Stimulated activated CD4-positive, alpha-beta T cell treated with anti-CD3 and anti-CD28 coated beads, Interleukin-2, amount 100 ng/mL, for 48 hours (primary cell): ENCODE data around the gene KCNJ18.
"Not testable (repeated sequence)": the region's sequence is repeated elsewhere in the genome, so short reads cannot be mapped to it uniquely, and the experiment has no call there.

ENCODE experiments used
- DNase-seq, 2 donors: peaks; one replicate each; pipeline ENCODE4 v3.0.0-alpha.2; 2020

The KCNJ18 gene

GRCh38 chr17:21705021-21705601 lies 12.8 kb downstream of the KCNJ18 start:
- DNase-seq: no peak

GRCh38 chr17:21705746-21706145 lies 13.4 kb downstream of the KCNJ18 start:
- not testable (repeated sequence) for DNase-seq

DNA sequence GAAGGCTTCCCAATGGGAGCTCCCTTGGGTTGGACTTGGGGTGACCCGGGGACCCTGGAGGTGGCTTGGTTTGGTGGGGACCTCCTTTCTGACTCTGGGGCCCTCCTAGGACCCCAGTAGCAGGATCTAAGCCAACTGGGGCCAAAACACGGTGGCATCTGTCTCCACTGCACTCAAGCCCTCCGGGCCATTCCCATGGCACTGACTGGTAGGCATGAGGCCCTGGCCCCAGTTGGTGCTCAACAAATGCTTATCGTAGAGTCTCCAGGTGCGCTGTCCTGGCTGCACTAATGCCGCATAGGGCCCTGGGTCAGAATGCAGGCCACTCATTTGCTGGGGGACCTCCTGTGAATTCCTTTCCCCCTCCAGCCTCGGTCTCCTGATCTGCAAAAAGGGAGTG lies 14.2 kb downstream of the KCNJ18 start:
- not testable (repeated sequence) for DNase-seq

GRCh38 chr17:21707131-21707530 lies 14.8 kb downstream of the KCNJ18 start:
- DNase-seq: not testable (repeated sequence)

DNA sequence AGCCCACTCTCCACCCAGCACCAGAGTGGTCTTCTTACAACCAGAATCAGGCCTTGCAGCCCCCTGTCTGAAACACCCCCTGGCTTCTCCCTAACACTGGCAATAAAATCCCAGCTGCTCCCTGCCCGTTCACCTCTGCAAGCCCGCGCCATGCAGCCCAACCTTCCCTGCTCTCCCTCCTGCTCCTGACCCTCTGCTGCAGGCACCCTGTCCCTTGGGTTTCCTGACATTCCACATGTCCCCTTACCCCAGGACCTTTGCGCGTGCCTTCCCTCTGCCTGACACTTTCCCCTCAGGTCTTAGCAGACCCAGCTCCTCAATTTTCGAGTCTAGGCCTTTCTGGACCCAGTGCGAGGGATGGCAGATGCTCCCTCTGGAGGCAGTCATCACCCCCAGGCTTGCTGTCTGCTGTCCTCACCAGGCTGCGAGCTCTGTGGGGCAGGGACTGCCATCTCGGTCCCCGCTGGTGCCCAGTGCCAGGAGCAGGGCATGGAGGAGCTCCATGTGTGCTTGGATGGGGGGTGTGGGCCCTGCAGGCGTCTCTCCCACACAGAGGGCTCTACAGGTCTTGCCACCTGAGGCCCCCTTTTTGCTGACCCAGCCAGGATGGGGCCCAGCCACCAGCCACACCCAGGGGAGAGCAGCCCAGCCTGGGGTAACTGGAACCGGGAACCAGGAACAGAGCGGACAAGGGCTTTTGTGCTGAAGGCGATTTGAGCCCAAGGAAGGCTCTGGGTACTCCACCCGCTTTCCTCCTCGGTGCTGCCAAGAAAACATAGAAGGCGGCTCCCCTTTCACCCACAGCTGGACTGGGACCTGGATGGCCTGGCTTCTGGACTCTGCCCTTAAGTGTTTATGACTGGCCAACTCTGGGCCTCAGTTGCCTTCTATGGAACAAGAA lies 15.6 kb downstream of the KCNJ18 start:
- not testable (repeated sequence) for DNase-seq

- DNase-seq: not testable (repeated sequence)
Observed at GRCh38 chr17:21708612-21709535, 16.6 kb downstream of the KCNJ18 start.

- DNase-seq: not testable (repeated sequence)
Observed at GRCh38 chr17:21709994-21710393, 17.7 kb downstream of the KCNJ18 start.

- DNase-seq: not testable (repeated sequence)
Observed at GRCh38 chr17:21710486-21710885, 18.2 kb downstream of the KCNJ18 start.

GRCh38 chr17:21711182-21711581 lies 18.9 kb downstream of the KCNJ18 start:
- DNase-seq: no peak

DNA sequence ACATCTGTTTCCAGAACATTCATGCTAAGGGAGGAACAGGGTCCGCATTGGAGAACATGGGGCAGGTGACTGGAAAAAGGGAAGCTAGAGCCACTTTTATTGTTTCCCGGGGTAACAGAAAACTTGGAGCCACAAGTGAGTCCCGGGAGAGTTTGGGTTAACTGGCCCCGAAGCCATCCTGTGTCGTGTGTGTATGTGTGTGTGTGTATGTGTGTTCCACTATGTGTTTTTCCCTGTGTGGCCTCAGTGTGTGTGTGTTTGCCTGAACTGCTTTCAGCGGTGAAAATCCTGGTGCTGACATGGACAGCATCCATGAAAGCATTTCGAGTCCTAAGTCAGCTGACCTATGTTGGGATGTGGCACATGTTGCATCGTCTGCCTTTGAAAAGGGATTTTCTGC lies 20.7 kb downstream of the KCNJ18 start:
- DNase-seq: not testable (repeated sequence)

GRCh38 chr17:21713631-21714030 lies 21.3 kb downstream of the KCNJ18 start:
- DNase-seq: not testable (repeated sequence)

GRCh38 chr17:21714676-21715075 lies 22.4 kb downstream of the KCNJ18 start:
- not testable (repeated sequence) for DNase-seq

- DNase-seq: not testable (repeated sequence)
Observed at GRCh38 chr17:21715877-21716276, 23.6 kb downstream of the KCNJ18 start.

DNA sequence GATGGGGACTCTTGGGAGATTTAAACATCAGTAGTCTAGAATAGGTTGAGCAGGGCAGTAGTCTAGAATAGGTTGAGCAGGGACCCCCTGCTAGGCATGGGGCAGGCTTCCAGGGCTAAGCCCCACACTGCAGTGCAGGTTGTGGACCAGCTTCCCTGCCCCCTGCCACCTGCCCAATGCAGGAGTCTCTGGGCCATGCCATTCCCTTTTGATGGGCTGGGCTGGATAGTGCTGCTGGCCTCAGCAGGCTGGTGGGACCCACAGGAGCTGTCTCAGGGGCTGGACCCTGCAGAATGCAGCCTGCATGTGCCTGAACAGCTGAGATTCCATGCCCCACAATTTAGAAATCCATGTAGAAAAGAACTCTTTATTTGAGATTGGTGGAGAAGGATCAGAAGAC lies 26.6 kb downstream of the KCNJ18 start:
- not testable (repeated sequence) for DNase-seq

DNA sequence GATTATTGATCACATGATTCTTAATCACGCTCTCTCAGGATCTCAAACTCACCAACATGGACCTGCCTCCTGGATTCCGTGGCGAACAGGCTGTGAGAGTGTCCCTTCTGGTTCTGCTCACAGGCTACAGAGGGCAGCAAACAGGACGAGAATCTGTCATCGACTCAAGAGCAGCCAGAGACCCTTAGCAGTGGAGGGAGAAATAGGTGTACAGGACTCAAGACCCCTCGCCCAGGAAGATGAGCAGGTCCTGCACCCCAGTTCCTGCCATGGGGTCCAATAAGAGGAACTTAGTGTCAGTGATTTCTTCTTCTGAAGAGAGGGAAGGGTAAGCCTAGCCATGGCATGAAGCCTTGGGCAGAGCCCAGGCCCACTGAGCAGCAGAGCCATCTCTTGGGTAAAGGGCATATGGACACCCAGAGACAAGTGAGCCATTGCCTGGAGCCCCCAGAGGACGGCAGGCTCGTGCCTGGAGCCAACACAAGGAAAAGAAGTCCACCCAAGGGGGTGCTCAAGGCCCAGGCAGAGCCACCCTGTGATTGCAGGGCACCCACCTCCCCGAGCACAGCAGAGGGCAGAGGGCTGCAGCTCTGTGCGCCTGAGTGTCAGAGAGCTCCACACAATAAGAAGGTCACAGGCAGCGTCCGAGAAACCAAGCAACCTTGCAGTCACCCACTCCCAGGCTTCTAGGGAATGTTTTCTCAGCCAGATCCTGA lies 27.3 kb downstream of the KCNJ18 start:
- not testable (repeated sequence) for DNase-seq

DNA sequence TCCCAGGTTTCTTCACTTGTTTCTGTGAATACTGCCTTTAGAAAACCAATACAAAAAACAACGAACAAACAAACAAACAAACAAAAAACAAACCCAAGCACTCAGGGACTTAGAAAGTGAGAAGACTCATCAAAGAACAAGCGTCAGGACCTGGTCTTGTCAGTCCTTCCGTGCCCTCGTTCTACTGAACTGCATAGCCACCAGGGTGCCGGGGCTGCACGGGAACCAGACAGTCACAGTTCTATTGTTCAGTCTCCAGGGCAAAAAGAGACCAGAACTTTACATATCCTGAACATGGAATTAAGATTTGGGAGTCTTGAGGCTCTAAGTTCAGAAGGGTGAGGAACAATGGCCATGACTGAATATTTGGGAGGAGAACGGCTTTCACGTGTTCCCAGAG lies 28.2 kb downstream of the KCNJ18 start:
- not testable (repeated sequence) for DNase-seq

GRCh38 chr17:21722268-21722667 lies 29.9 kb downstream of the KCNJ18 start:
- not testable (repeated sequence) for DNase-seq

GRCh38 chr17:21724216-21725006 lies 32.1 kb downstream of the KCNJ18 start:
- DNase-seq: not testable (repeated sequence)

DNA sequence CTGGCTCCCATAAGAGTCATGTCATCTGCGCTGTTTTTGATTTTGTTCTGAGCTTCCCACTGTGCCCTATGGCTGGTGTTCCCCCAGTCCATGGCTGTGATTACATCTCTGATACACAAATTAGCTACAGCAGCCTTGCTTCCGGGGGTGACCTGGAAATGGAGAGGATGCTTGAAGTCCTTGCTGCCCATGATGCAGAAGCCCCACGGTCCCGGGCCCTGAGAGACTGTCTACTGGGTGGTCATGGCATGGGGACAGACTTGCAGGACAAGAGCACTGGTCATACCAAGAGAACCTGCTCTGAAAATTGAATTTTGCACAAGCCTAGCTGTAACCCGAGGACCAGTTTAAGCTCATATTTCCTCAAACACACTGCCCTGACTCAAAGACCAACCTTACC lies 38.8 kb downstream of the KCNJ18 start:
- DNase-seq: not testable (repeated sequence)

- not testable (repeated sequence) for DNase-seq
Observed at GRCh38 chr17:21733931-21734330, 41.6 kb downstream of the KCNJ18 start.

DNA sequence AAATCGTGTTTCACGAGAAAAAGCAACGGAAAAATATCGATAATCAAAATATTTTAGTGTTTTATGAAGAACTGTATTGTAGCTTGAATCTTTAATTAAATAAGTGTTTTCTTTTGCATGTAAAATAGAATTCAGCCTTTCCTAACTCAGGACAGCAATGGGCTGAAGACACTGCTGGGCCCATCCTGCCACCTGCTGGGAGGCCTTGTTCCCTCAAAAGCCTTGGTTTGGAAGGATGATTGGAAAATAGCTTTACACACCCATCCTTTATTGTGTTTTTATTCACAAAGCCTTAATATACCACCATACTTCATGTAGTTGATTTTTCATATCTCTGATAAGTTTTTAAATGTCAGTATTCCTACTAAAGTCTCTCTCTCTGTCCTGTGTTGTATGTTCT lies 43.5 kb downstream of the KCNJ18 start:
- DNase-seq: not testable (repeated sequence)
